GM21576 (cell line): ENCODE data around the gene MUCL3.
"Not testable (repeated sequence)": the region's sequence is repeated elsewhere in the genome, so short reads cannot be mapped to it uniquely, and the experiment has no call there.

ENCODE experiments used
- ATAC-seq: cut with Tn5 transposase; IDR thresholded peaks from one replicate; pipeline ENCODE4 v1.9.1; 2021; ENCODE audit warnings: mild to moderate bottlenecking, moderate library complexity; ENCODE audit not compliant: unreplicated experiment

MUCL3 gene

DNA sequence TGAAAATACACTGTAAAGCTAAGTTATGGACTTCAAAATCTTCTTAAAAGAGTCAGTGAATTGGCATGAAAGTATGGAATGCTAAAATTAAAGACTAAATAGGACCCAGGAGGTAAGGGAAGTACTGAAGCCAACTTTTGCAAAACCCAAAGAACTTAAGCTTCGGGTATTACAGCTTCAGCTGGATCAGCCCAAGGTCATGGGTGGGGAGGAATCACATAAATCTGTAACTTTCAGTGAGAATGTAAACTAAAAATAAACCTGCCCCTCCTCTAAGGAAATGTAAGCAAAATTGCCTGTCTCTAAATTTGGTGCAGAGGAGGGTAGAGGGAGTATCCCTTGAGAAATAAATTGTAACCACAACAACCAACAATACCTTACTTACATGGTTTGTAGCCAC lies 38.4 kb downstream of the MUCL3 start:
- no peak for ATAC-seq

DNA sequence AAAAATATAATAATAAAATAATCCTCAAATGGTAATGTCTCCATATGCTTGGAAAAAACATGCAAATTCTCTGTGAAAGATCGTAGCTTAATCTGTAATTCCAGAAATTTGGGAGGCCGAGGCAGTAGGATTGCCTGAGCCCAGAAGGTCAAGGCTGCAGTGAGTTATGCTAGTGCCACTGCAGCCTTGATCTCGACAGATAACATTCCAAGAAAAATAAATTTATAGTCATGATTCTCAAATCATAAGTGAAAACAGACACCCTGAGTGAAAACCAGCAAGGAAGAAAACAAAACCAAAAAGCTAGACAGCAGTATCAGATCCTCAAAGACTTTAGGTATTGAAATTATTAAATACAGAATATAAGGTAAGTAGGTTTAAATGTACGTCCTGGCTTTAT lies 38.9 kb downstream of the MUCL3 start:
- ATAC-seq = no peak

DNA sequence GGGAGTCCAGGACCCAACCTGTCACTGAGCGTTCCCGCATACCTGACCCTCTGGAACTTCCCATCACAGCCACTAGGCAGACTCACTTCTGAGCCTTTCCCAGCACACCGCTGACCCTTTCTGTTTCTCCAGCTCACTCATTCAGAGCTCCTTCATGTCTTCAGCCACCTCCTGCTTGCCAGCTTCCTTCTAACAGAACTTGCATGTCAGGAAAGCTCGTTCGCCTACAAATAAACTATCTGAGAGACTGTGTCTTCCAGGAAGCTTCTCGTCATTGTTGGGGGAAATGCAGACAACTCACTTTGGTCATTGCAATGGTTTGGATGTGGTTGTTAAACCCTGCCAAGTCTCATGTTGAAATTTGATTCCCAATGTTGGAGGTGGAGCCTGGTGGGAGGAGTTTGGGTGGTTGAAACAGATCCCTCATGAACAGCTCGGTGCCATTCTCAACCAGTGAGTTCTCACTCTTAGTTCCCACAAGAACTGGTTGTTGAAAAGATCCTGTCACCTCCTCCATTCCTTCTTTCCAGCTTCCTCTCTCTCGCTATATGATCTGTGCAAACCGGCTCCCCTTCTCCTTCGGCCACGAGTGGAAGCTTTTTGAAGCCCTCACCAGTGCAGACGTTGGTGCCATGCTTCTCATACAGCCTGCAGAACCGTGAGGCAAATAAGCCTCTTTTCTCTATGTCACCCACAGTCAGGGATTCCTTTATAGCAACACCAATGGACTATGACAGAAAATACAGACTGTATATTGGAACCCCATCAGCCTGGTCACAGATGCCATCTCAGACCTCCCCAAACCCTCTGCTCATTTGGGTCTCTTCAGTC lies 41.4 kb downstream of the MUCL3 start:
- ATAC-seq = no peak

DNA sequence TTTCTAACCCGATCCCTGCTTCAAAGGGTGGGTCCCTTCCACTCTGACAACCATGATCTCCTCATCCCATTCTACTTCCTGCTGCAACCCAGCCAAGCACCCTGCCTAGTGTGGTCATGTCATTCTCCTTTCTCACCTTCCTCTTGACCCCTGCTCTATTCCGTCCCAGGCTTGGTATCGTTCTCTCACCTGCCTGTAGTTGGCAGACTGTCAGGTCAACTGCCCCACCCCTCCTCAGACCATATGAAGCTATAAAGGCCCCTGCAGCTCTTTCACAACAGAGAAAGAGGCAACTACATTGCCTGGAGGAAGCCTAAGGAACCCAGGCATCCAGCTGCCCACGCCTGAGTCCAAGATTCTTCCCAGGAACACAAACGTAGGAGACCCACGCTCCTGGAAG lies 42.7 kb downstream of the MUCL3 start, which contains the start of gene MUC21:
Gene MUC21 (plus strand): TSS at position 280 of the 400 bp plus-strand sequence. CDS start 241 bp downstream, outside the sequence.
- ATAC-seq = no peak

DNA sequence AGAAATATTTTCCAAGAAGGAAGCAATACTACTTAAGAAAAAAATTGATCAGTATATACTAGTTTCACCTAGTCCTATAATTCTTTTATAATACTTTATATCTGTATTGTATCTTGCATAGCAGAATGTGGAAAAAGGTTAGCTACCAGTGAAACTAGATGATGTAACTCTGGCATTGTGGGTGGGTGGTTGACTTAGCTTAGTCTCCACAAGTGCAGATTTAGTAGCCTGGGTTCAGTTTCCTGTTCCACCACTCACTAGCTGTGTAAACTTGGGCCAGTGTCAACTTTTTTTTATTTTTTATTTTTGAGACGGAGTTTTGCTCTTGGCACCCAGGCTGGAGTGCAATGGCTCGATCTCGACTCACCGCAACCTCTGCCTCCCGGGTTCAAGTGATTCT lies 44.7 kb downstream of the MUCL3 start:
- no peak for ATAC-seq

DNA sequence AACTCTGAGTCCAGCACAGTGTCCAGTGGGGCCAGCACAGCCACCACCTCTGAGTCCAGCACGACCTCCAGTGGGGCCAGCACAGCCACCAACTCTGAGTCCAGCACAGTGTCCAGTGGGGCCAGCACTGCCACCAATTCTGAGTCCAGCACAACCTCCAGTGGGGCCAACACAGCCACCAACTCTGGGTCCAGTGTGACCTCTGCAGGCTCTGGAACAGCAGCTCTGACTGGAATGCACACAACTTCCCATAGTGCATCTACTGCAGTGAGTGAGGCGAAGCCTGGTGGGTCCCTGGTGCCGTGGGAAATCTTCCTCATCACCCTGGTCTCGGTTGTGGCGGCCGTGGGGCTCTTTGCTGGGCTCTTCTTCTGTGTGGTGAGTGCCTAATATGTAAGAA lies 46.5 kb downstream of the MUCL3 start:
- ATAC-seq = no peak

DNA sequence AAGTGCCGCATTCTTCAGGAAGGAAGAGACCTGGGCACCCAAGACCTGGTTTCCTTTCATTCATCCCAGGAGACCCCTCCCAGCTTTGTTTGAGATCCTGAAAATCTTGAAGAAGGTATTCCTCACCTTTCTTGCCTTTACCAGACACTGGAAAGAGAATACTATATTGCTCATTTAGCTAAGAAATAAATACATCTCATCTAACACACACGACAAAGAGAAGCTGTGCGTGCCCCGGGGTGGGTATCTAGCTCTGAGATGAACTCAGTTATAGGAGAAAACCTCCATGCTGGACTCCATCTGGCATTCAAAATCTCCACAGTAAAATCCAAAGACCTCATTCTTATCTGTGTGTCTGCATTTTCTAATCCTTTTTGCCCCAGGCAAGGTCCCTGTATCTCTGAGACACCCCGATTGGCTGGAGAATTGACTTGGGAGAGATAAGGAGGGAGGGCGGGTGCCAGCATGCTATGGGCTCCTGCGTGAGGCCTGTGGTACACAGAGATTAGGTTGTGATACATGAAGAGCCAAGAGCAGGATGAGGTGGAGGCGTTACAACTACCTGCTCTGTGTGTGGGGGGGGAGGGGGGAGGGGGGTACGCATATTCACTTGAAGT lies 47.5 kb downstream of the MUCL3 start:
- no peak for ATAC-seq

DNA sequence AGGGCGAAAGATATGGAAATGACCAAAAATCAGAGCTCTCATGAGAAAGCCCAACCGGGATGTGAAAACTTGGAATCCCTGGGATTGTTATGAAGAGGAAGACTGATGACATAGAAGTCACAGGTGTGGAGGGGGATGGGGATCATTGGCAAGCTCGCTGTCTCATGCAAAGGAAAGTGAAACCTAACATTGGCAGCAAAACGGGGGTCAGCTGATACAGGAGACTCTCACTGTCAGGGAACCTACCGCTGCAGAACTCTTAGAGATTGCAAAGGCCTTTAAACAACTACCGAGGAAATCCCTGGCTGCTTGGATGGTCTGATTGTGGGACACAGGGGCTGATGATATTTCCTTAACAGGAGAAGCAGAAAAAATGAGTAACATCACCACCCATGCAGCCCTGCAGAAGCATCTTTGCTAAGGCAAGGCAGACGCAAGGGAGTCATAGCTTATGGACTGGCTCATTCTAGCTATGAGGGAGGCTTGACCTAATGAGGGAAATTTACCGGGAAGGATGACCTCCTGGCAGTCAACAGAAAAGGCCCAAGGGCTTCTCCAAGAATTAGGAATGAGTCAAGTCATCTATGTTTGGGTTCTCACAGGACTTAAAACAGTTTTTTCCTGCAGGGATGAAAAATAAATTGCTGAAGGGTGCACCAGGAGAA lies 49.8 kb downstream of the MUCL3 start:
- no peak for ATAC-seq

DNA sequence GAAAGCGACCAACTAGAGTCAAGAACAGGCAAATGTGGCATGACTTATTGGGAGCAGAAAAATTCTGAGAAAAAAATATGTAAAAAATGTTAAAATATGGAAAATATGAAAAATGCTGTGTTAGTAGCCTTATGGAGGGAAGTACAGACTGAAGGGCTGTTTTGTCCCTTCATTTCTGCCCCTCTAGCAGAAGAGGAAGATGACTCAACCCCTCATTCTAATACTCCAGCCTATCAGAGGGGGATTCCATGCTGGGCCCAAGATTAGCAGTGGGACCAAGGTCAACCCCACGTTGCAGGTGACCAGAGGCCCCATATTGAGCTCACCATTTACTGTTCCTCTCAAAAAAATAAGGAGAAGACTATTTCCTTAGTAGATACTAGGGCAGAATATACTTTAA lies 51.1 kb downstream of the MUCL3 start:
- ATAC-seq = no peak

DNA sequence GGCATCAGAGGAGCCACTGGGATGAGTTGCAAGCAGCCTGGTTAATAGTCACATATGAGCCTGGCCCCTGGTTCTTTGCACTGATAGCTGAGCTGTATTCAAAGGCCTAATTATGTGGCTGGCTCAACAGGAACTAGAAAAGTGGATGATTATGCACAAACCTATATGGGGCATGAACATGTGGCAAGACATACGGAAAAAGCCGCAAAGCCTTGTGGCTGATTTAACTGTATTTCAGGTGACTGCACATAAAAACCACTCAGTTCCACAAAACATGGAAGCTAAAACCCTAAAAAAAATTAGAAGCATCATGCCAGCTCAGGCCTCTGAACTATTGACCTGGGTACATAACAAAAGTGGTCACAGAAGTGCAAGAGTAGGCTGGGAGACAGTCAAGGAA lies 56.5 kb downstream of the MUCL3 start:
- ATAC-seq = no peak

DNA sequence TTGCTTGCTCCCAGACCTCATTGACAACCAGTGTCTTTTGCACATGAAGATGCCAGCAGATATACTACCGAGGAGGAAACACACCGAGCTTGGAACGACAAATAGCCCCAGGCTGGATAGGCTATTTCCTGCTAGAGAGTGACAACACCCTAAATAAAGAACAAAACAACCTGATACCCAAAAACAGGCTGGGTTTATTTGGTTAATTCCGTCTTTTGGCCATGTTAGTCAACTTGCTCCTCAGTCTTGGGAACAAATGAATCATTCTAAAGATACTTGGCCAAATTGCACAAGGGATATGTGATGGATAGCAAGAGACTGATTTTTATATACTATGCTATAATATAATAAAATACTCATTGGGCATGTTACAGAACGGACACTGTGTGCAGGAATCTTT lies 58.0 kb downstream of the MUCL3 start:
- ATAC-seq = no peak

DNA sequence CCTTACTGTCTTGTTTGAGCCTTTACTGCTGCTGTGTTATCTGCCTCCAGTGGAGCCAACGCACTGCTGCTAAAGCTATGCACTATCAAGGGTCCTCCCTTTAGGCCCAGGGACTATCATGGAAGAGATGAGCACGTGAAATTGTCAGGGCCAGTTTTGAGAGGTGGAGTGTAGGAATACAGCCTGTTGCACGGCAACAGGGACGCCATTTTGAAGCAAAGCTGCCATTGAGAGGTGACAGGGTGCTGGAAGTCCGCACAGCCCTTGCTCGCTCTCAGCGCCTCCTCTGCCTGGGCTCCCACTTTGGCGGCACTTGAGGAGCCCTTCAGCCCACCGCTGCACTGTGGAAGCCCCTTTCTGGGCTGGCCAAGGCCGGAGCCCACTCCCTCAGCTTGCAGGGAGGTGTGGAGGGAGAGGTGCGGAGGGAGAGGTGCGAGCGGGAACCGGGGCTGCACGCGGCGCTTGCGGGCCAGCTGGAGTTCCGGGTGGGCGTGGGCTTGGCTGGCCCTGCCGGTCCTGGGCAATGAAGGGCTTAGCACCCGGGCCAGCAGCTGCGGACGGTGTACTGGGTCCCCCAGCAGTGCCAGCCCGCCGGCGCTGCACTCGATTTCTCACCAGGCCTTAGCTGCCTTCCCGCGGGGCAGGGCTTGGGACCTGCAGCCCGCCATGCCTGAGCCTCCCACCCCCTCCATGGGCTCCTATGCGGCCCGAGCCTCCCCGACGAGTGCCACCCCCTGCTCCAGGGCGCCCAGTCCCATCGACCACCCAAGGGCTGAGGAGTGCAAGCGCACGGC lies 59.5 kb downstream of the MUCL3 start:
- ATAC-seq = not testable (repeated sequence)

DNA sequence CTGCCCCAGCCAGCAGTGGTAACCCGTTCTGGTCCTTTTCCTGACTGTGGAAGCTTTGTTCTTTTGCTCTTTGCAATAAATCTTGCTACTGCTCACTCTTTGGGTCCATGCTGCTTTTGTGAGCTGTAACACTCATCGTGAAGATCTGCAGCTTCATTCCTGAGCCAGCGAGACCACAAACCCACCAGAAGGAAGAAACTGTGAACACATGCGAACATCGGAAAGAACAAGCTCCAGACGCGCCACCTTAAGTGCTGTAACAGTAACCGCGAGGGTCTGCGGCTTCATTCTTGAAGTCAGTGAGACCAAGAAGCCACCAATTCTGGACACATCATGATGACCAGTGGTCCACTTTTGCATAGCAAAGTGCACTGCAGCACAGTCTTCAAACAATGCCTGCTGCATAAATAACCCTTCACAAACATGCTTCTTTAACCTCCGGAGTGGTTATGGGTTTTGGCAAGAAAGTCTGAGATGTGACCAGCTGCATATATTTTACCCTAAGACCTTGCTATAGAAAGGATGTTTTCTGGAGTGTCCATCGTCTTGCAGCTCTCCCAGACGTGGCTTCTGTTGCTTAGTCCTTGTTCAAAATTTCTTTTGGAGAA lies 60.6 kb downstream of the MUCL3 start:
- ATAC-seq = no peak

DNA sequence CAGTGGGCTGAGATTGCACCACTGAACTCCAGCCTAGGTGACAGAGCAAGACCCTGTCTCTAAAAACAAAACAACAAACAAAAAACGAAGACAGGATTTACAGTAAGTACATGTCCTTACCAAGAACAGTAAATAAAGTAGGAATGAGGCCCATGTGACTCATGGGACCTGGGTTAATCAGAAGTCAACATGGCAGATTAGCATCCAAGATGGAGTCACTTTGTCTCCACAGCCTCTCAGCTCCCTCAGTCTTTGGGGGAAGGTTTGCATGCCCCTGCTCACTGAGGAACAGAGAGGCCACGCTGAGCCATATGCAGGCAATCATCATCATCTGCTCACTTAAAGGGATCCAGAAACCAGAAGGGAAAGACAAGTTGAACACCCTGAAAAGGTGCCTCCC lies 61.7 kb downstream of the MUCL3 start:
- no peak for ATAC-seq
